SK-N-SH treated with all-trans-retinoic acid at 6 μM for 48 hours (cell line): ENCODE data around the gene KIAA0825.

Source experiments
- ARNTL ChIP-seq: fragments of 450-650 bp; formaldehyde crosslinking; IDR thresholded peaks from 2 replicates; pipeline ENCODE4 v1.5.0; 2020; ENCODE audit warnings: low read depth, mild to moderate bottlenecking, moderate library complexity, borderline replicate concordance
- GLIS3 ChIP-seq: fragments of 250-450 bp; sonication (Bioruptor Pico); IDR thresholded peaks from 2 replicates; pipeline ENCODE4 v1.5.0; 2020; ENCODE audit warnings: mild to moderate bottlenecking, moderate library complexity
- SNAI2 ChIP-seq: fragments of 250-450 bp; sonication (Bioruptor Pico); IDR thresholded peaks from 2 replicates; pipeline ENCODE4 v1.5.0; 2020; ENCODE audit warnings: mild to moderate bottlenecking, moderate library complexity
- TCF4 ChIP-seq: fragments of 250-450 bp; sonication (Bioruptor Pico); IDR thresholded peaks from 2 replicates; pipeline ENCODE4 v1.8.0; 2021; ENCODE audit warnings: mild to moderate bottlenecking, moderate library complexity, borderline replicate concordance
- TOX ChIP-seq: fragments of 250-450 bp; sonication (Bioruptor Pico); IDR thresholded peaks from 2 replicates; pipeline ENCODE4 v1.8.0; 2021; ENCODE audit warnings: mild to moderate bottlenecking, moderate library complexity, borderline replicate concordance
- ZC3H10 ChIP-seq: fragments of 250-450 bp; sonication (Bioruptor Pico); IDR thresholded peaks from 2 replicates; pipeline ENCODE4 v1.5.1; 2021; ENCODE audit warnings: mild to moderate bottlenecking, moderate library complexity
- ZFP3 ChIP-seq: fragments of 250-450 bp; sonication (Bioruptor Pico); IDR thresholded peaks from 2 replicates; pipeline ENCODE4 v1.5.0; 2020; ENCODE audit warnings: mild to moderate bottlenecking, moderate library complexity
- ZFP30 ChIP-seq: fragments of 450-650 bp; formaldehyde crosslinking; IDR thresholded peaks from 2 replicates; pipeline ENCODE4 v1.5.0; 2022; ENCODE audit warnings: mild to moderate bottlenecking, moderate library complexity
- ZNF565 ChIP-seq: fragments of 450-650 bp; formaldehyde crosslinking; conservative IDR thresholded peaks from 2 replicates; pipeline ENCODE4 v1.5.0; 2020; ENCODE audit warnings: low read depth, mild to moderate bottlenecking, moderate library complexity
- TF ChIP-seq, protein P1 (sequence below): fragments of 250-450 bp; sonication (Bioruptor Pico); IDR thresholded peaks from 2 replicates; pipeline ENCODE4 v1.8.0; 2020; ENCODE audit warnings: mild to moderate bottlenecking, moderate library complexity, borderline replicate concordance
- TF ChIP-seq, protein P2 (sequence below): fragments of 250-450 bp; sonication (Bioruptor Pico); IDR thresholded peaks from 2 replicates; pipeline ENCODE4 v1.5.0; 2020; ENCODE audit warnings: mild to moderate bottlenecking, moderate library complexity

DNA sequence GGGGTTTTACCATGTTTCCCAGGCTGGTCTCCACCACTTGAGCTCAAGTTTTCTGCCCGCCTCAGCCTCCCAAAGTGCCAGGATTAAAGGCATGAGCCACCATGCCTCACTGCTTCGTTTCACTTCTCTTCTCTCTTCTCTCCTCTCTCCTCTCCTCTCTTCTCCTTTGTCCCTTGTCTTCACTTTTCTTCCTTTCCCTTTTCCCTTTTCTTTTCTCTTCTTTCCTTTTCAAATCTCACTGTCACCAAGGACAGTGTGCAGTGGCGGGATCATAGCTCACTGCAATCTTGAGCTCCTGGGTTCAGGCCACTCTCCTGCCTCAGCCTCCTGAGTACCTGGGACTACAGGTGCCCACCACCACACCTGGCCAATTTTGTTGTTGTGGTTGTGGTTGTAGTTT lies 49.5 kb upstream of the KIAA0825 start:
- TF ChIP-seq ZC3H10 = no peak
- no peak for TF ChIP-seq TOX (CRISPR knock-in tag)
- no peak for TF ChIP-seq ZFP3 (CRISPR knock-in tag)
- TF ChIP-seq TCF4 (CRISPR knock-in tag) = no peak
- no peak for TF ChIP-seq ZNF565 (CRISPR knock-in tag)
- TF ChIP-seq SNAI2 (CRISPR knock-in tag) = no peak
- no peak for TF ChIP-seq ZFP30 (CRISPR knock-in tag)
- TF ChIP-seq, protein P1, sequence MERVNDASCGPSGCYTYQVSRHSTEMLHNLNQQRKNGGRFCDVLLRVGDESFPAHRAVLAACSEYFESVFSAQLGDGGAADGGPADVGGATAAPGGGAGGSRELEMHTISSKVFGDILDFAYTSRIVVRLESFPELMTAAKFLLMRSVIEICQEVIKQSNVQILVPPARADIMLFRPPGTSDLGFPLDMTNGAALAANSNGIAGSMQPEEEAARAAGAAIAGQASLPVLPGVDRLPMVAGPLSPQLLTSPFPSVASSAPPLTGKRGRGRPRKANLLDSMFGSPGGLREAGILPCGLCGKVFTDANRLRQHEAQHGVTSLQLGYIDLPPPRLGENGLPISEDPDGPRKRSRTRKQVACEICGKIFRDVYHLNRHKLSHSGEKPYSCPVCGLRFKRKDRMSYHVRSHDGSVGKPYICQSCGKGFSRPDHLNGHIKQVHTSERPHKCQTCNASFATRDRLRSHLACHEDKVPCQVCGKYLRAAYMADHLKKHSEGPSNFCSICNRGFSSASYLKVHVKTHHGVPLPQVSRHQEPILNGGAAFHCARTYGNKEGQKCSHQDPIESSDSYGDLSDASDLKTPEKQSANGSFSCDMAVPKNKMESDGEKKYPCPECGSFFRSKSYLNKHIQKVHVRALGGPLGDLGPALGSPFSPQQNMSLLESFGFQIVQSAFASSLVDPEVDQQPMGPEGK (CRISPR knock-in tag) = no peak
- no peak for TF ChIP-seq GLIS3
- TF ChIP-seq, protein P2, sequence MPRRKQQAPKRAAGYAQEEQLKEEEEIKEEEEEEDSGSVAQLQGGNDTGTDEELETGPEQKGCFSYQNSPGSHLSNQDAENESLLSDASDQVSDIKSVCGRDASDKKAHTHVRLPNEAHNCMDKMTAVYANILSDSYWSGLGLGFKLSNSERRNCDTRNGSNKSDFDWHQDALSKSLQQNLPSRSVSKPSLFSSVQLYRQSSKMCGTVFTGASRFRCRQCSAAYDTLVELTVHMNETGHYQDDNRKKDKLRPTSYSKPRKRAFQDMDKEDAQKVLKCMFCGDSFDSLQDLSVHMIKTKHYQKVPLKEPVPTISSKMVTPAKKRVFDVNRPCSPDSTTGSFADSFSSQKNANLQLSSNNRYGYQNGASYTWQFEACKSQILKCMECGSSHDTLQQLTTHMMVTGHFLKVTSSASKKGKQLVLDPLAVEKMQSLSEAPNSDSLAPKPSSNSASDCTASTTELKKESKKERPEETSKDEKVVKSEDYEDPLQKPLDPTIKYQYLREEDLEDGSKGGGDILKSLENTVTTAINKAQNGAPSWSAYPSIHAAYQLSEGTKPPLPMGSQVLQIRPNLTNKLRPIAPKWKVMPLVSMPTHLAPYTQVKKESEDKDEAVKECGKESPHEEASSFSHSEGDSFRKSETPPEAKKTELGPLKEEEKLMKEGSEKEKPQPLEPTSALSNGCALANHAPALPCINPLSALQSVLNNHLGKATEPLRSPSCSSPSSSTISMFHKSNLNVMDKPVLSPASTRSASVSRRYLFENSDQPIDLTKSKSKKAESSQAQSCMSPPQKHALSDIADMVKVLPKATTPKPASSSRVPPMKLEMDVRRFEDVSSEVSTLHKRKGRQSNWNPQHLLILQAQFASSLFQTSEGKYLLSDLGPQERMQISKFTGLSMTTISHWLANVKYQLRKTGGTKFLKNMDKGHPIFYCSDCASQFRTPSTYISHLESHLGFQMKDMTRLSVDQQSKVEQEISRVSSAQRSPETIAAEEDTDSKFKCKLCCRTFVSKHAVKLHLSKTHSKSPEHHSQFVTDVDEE (CRISPR knock-in tag) = no peak
- TF ChIP-seq ARNTL (CRISPR knock-in tag) = no peak
